ENCODE data around the gene ICOS. TPM values are rescaled to one million over a fixed set of nuclear protein-coding genes. Genes with fewer than 3 reads are reported as not detected.
"Not testable (repeated sequence)": the region's sequence is repeated elsewhere in the genome, so short reads cannot be mapped to it uniquely, and the experiment has no call there.

ICOS gene
- total RNA-seq, 2 experiments from 2014 or later, result 61.8 to 63.0 TPM

DNA sequence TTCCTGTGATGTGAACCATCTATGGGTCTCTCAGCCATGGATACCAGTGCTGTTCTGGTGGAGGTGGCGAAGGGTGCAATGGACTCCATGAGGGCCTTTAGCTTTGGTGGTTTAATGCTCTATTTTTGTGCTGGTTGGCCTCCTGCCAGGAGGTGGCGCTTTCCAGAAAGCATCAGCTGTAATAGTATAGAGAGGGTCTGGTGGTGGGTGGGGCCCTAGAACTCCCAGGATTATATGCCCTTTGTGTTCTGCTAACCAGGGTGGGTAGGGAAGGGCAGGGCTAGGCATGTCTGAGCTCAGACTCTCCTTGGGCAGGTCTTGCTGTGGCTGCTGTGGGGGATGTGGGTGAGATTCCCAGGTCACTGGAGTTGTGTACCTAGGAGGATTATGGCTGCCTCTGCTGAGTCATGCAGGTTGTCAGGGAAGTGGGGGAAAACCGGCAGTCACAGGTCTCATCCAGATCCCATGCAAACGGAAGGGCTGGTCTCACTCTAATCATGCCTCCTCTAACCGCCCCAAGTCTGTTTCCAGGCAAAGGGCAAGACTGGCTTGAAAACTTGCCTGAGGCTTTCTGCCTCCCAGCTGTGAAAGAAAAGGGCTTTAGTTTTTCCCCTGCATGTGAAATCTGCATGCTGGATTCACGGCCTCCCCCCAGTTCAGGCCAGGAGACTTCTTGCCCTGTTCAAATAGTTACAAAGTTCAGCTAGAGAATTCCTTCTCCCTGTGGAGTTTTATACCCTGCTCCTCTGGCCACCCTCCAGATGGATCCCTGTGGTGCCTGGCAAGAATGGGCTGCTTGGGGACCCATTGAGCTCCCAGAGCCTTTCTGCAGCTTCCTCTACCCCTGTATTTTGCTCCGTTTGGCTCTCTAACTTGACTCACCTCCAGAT lies 7.2 kb downstream of the ICOS start:
- H3K4me3 Mint-ChIP-seq, result peak overlapping the region; percentile 62
- peaks cover 87% of the 10 kb centered on the region for H3K4me1 Mint-ChIP-seq

DNA sequence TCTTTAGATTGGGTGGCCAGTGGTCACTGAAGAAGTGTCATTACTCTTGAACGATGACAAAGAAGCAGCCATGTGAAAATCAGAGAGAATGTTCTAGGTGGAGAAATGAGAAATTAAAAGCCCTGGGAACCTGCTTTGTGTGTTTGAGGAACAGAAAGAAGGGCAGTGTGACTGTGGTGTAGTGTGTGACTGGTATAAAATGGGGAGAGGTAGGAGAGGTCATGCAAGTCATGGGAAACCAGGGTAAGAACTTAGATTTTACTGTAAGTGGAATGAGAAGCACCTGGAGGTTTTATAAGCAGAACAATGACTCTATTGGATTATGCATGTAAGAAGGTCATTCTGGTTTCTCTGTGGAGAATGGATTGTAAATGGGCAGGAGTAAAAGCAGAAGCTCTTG lies 12.2 kb downstream of the ICOS start:
- Mint-ChIP-seq H3K27ac (peak overlapping the region; percentile 70), H3K4me1 (peaks cover 91% of the 10 kb centered on the region), H3K36me3 (ENCODE audit: low read depth) (peaks cover 63% of the 10 kb centered on the region), H3K27me3 (no peaks in the 10 kb centered on the region), H3K4me3 (peak overlapping the region; percentile 8), H3K9me3 (no peaks in the 10 kb centered on the region)
- DNase-seq, result no peak
- ChIA-PET CTCF (interaction anchor here (0.8 to 1.8 kb wide), 3 partner anchors 10 to 75 kb away, joined by 3 to 6 read pairs (median 6); no protein-coding TSS in a partner anchor), POLR2A (interaction anchor here (0.7 to 9.6 kb wide), 10 partner anchors 12 to 88 kb away, joined by 3 to 131 read pairs (median 4); partner anchors contain the start of gene ICOS)

More for the DNA sequence above, 7.2 kb downstream of the ICOS start:
- DNase-seq, result peak; percentile 33
- ChIA-PET POLR2A (interaction anchor here (1.2 to 9.6 kb wide), 7 partner anchors 7 to 76 kb away, joined by 3 to 131 read pairs (median 7); partner anchors contain the start of genes CTLA4 and ICOS), CTCF (interaction anchor here (0.8 to 2.5 kb wide), 10 partner anchors 9 to 128 kb away, joined by 3 to 15 read pairs (median 3); no protein-coding TSS in a partner anchor)
- peak overlapping the region; percentile 68 for H3K27ac Mint-ChIP-seq
- H3K9me3 Mint-ChIP-seq, H3K27me3 Mint-ChIP-seq: not testable (repeated sequence)
- H3K36me3 Mint-ChIP-seq (ENCODE audit: low read depth), result peaks cover 86% of the 10 kb centered on the region

DNA sequence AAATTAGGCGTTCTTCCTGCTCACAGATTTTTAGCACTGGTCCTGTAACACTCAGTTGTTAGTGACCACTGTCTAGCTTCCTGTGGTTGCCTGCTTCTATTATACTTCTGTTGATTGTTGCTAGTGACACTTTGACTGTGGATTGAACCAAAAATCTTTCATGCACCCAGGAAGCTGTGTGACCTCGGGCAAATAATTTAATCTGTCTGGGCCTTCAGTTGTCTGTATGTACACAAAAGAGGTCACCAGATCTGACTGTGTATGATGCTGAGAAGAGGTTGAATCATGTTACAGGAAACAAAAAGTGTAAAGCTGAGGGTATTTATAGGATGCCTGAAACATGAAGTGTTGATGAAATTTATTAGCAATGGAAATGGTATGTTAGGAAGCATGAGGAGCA lies 12.7 kb downstream of the ICOS start:
- POLR2A ChIA-PET, result interaction anchor here (0.7 to 9.6 kb wide), 11 partner anchors 13 to 89 kb away, joined by 3 to 131 read pairs (median 3); partner anchors contain the start of gene ICOS
- CTCF ChIA-PET, result interaction anchor here (0.8 to 1.8 kb wide), 3 partner anchors 11 to 76 kb away, joined by 3 to 6 read pairs (median 6); no protein-coding TSS in a partner anchor

DNA sequence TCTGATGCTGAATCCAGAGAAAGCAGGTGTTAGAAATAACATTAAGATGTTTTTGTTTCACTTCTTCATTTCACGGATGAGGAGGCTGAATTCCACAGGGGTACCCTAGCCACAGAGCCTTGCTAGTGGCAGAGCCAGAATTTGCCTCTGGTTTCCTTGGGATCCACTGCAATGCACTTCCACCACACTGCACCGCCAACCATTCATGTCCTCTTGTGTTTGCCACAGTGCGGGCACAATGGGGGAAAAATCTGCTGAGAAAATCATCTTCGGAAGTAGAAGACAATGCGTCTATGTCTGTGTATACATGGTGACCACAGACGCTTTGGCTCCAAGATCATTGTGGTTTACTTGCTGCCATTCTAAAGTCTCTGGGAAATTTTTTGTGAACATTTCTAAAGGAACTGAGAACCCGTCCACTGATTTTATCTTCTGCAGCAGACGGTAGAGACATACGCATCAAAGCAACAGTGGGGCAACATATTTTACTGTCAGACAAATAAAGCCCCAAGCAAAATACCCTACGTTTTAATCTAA lies 14.9 kb downstream of the ICOS start:
- Mint-ChIP-seq H3K4me1 (peaks cover 81% of the 10 kb centered on the region), H3K4me3 (peak overlapping the region; percentile 73), H3K36me3 (ENCODE audit: low read depth) (peaks cover 59% of the 10 kb centered on the region), H3K9me3 (no peaks in the 10 kb centered on the region), H3K27me3 (no peaks in the 10 kb centered on the region), H3K27ac (peak overlapping the region; percentile 63)
- peak; percentile 46 for DNase-seq
- POLR2A ChIA-PET, result interaction anchor here (0.7 to 9.6 kb wide), 9 partner anchors 8 to 82 kb away, joined by 3 to 131 read pairs (median 5); partner anchors contain the start of gene ICOS
- CTCF ChIA-PET, result interaction anchor here (1.0 to 1.1 kb wide), 2 partner anchors 55 to 155 kb away, joined by 3 to 4 read pairs; no protein-coding TSS in a partner anchor

More for the DNA sequence above, 12.7 kb downstream of the ICOS start:
- DNase-seq, result peak; percentile 33
- Mint-ChIP-seq H3K27ac (peak overlapping the region; percentile 70), H3K27me3 (no peaks in the 10 kb centered on the region), H3K36me3 (ENCODE audit: low read depth) (peaks cover 60% of the 10 kb centered on the region), H3K4me3 (peak overlapping the region; percentile 40), H3K9me3 (no peaks in the 10 kb centered on the region), H3K4me1 (peaks cover 87% of the 10 kb centered on the region)

DNA sequence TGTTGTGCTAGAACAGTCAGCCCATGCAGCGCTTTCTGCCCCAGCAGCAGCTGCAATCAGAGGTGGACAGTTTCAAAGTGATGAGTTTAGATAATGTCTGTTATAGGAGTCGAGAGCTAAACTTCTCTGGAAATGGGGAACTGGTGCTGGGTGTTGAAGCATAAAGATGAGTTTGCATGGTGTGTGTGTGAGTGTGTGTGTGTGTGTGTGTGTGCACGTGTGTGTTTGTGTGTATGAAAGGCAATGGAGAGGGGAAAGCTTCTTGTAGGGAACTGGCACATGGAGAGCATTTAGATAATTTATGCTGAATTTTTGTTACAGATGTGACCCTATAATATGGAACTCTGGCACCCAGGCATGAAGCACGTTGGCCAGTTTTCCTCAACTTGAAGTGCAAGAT lies 22.7 kb downstream of the ICOS start:
- H3K4me3 Mint-ChIP-seq, result no peak overlapping the region
- no peaks in the 10 kb centered on the region for H3K27me3 Mint-ChIP-seq
- peaks cover 28% of the 10 kb centered on the region for H3K4me1 Mint-ChIP-seq
- H3K9me3 Mint-ChIP-seq, result no peaks in the 10 kb centered on the region
- H3K27ac Mint-ChIP-seq, result peak overlapping the region; percentile 27
- no peak for DNase-seq
- H3K36me3 Mint-ChIP-seq (ENCODE audit: low read depth), result peaks cover 74% of the 10 kb centered on the region
- CTCF ChIA-PET, result interaction anchor here (1.1 to 1.3 kb wide), 2 partner anchors 92 to 218 kb away, joined by 3 to 4 read pairs; no protein-coding TSS in a partner anchor
- POLR2A ChIA-PET, result interaction anchor here (0.8 to 1.5 kb wide), 7 partner anchors 8 to 65 kb away, joined by 3 to 5 read pairs (median 3); no protein-coding TSS in a partner anchor

DNA sequence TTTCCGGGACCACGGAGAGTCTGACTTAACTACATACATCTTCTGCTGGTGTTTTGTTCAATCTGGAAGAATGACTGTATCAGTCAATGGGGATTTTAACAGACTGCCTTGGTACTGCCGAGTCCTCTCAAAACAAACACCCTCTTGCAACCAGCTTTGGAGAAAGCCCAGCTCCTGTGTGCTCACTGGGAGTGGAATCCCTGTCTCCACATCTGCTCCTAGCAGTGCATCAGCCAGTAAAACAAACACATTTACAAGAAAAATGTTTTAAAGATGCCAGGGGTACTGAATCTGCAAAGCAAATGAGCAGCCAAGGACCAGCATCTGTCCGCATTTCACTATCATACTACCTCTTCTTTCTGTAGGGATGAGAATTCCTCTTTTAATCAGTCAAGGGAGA lies 23.1 kb downstream of the ICOS start:
- no peaks in the 10 kb centered on the region for H3K9me3 Mint-ChIP-seq
- CTCF ChIA-PET, result interaction anchor here (1.3 kb wide), 1 partner anchor 218 kb away, joined by 4 read pairs; no protein-coding TSS in a partner anchor
- no peak for DNase-seq
- H3K4me1 Mint-ChIP-seq, result peaks cover 25% of the 10 kb centered on the region
- POLR2A ChIA-PET, result interaction anchor here (1.0 to 1.5 kb wide), 6 partner anchors 8 to 40 kb away, joined by 3 to 5 read pairs (median 3); no protein-coding TSS in a partner anchor
- no peaks in the 10 kb centered on the region for H3K27me3 Mint-ChIP-seq
- H3K4me3 Mint-ChIP-seq, result no peak overlapping the region
- peaks cover 70% of the 10 kb centered on the region for H3K36me3 Mint-ChIP-seq (ENCODE audit: low read depth)
- H3K27ac Mint-ChIP-seq, result no peak overlapping the region

DNA sequence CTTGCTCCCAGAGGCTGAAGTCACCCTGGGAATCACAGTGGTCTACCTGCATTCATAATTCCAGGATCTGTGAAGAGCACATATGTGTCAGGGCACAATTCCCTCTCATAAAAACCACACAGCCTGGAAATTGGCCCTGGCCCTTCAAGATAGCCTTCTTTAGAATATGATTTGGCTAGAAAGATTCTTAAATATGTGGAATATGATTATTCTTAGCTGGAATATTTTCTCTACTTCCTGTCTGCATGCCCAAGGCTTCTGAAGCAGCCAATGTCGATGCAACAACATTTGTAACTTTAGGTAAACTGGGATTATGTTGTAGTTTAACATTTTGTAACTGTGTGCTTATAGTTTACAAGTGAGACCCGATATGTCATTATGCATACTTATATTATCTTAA lies 24.2 kb downstream of the ICOS start:
- ChIA-PET POLR2A (no interaction called here), CTCF (no interaction called here)
- no peak for DNase-seq
- Mint-ChIP-seq H3K36me3 (ENCODE audit: low read depth) (peaks cover 59% of the 10 kb centered on the region), H3K27me3 (no peaks in the 10 kb centered on the region), H3K4me3 (no peak overlapping the region), H3K4me1 (peaks cover 14% of the 10 kb centered on the region), H3K9me3 (no peaks in the 10 kb centered on the region), H3K27ac (no peak overlapping the region)

DNA sequence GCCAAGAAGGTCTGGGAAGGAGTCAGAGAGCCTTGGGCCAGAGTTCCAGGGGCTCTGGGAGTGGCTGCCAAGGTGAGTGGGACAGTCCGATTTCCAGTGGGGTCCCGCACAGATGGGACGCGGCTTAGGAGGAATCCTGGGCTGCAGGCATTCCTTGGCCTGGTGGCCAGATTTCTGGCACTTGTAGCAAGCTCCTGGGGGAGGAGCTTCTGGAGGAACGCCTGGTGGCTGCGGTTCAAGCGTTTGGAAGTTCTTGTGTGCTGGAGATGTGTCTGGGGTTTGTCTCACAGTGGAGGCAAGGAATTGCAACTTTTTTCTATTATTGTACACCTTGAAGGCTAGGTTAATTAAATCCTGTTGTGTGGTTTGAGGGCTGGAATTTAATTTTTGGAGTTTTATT lies 28.6 kb downstream of the ICOS start:
- H3K36me3 Mint-ChIP-seq (ENCODE audit: low read depth), result peaks cover 18% of the 10 kb centered on the region
- POLR2A ChIA-PET, H3K27me3 Mint-ChIP-seq, H3K4me3 Mint-ChIP-seq, DNase-seq, CTCF ChIA-PET, H3K9me3 Mint-ChIP-seq, H3K27ac Mint-ChIP-seq, H3K4me1 Mint-ChIP-seq: not testable (repeated sequence)

DNA sequence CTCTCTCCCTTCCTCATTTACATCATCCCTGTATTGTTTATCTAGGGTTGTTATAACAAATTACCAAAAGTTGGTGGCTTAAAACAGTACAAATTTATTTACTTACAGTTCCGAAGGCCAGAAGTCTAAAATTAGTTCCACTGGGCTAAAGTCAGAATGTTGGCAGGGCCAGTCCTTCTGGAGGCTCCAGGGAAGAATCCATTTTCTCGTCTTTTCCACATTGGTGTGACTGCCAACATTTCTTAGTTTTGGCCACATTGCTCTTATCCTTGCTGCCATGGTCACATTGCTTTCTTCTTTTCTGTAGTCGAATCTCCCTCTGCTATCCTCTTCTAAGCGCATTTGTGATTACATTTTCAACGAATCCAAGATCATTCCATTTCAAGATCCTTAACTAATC lies 34.7 kb downstream of the ICOS start:
- ChIA-PET POLR2A (no interaction called here), CTCF (interaction anchor here (0.6 kb wide), 1 partner anchor 939 kb away, joined by 3 read pairs; no protein-coding TSS in a partner anchor)
- no peak overlapping the region for H3K4me3 Mint-ChIP-seq
- no peak for DNase-seq
- peaks cover 4% of the 10 kb centered on the region for H3K27me3 Mint-ChIP-seq
- H3K9me3 Mint-ChIP-seq, result no peaks in the 10 kb centered on the region
- no peak overlapping the region for H3K27ac Mint-ChIP-seq
- no peaks in the 10 kb centered on the region for H3K36me3 Mint-ChIP-seq (ENCODE audit: low read depth)
- peaks cover 15% of the 10 kb centered on the region for H3K4me1 Mint-ChIP-seq

DNA sequence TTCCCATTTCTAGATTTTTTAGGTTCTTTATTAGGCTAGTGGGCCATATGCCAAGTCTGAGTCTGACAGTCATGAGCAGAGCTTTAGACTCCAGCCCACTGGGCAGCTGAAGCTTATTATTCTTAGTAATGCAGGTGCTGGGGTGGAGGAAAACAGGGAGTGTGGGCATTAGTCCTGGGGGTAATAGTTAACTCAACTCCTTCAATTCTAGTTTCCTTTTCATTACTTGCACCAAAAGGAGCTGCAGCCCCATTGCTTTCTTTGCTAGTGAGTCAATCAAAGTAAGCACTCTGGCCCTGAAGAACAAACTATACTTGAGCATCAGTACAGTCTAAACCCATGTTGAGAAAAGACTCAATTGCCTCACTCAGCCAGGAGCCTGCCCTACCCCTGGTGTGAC lies 35.5 kb downstream of the ICOS start:
- Mint-ChIP-seq H3K27ac (no peak overlapping the region), H3K4me3 (no peak overlapping the region), H3K4me1 (peaks cover 15% of the 10 kb centered on the region), H3K27me3 (peaks cover 4% of the 10 kb centered on the region), H3K9me3 (no peaks in the 10 kb centered on the region), H3K36me3 (ENCODE audit: low read depth) (no peaks in the 10 kb centered on the region)
- DNase-seq, result no peak
- ChIA-PET POLR2A (no interaction called here), CTCF (no interaction called here)

DNA sequence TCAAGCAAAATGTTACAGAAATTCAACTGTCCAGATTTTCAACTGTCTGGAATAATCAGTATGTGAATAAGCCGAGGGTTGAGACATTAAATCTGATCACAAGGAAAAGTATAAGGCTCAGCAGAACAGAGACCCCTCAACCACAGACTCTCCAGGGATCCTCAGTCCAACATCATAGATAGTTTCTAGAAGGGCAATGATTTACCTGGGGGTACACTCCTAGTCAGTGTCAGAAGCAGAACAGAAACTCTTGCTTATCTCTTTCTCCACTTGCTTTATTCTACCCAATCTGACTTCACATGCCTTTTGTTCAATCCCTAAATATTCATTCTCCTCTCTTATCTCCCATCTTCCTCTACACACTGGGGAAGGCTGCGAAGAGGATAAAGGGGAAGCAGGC lies 36.4 kb downstream of the ICOS start:
- Mint-ChIP-seq H3K9me3 (no peaks in the 10 kb centered on the region), H3K4me3 (no peak overlapping the region), H3K36me3 (ENCODE audit: low read depth) (no peaks in the 10 kb centered on the region), H3K27ac (no peak overlapping the region), H3K27me3 (peaks cover 4% of the 10 kb centered on the region), H3K4me1 (peaks cover 15% of the 10 kb centered on the region)
- ChIA-PET POLR2A (interaction anchor here (1.0 kb wide), 1 partner anchor 15 kb away, joined by 3 read pairs; no protein-coding TSS in a partner anchor), CTCF (no interaction called here)
- DNase-seq, result no peak

DNA sequence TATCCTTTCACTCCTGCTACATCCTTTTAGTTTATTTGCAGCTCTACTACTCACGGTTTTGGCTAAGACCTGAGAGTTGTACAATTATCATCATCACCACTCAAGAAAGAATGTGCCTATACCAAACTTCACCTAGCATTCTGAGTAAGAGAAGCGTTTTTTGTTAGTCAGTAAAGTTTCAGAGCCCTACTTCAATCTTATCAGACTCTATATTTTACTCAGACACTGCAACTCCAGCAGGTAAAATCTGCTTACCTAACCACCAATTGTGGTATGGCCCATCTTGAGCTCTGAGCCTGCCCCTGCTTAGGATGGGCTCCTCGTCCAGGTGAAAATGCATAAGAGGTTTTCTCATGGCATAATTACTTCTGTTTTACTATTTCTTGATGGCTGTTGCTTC lies 37.1 kb downstream of the ICOS start:
- ChIA-PET CTCF (no interaction called here), POLR2A (interaction anchor here (1.0 kb wide), 1 partner anchor 15 kb away, joined by 3 read pairs; no protein-coding TSS in a partner anchor)
- Mint-ChIP-seq H3K27me3 (peaks cover 4% of the 10 kb centered on the region), H3K36me3 (ENCODE audit: low read depth) (no peaks in the 10 kb centered on the region), H3K9me3 (peaks cover 3% of the 10 kb centered on the region), H3K27ac (no peak overlapping the region), H3K4me3 (no peak overlapping the region), H3K4me1 (peaks cover 15% of the 10 kb centered on the region)
- no peak for DNase-seq

DNA sequence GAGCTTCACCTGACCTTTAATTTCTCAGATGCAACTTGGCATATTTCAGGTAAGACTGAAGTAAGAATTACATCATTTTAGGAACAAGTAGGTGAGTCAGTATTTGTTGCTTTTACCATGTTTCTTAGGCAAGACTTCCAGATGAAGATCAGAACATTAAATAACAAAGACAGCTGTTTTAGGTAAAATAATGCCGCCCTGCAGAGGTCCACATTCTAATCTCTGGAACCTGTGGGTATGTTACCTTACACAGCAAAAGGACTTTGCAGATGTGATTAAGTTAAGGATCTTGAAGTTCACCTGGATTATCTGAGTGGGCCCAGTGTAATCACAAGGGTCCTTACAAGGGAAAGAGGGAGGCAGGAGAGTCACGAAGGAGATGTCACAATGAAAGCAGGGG lies 39.3 kb downstream of the ICOS start:
- no peak overlapping the region for H3K4me3 Mint-ChIP-seq
- H3K9me3 Mint-ChIP-seq, result peaks cover 3% of the 10 kb centered on the region
- POLR2A ChIA-PET, result no interaction called here
- H3K27me3 Mint-ChIP-seq, result peaks cover 4% of the 10 kb centered on the region
- no peak for DNase-seq
- H3K4me1 Mint-ChIP-seq, result peaks cover 15% of the 10 kb centered on the region
- no peaks in the 10 kb centered on the region for H3K36me3 Mint-ChIP-seq (ENCODE audit: low read depth)
- no peak overlapping the region for H3K27ac Mint-ChIP-seq
- CTCF ChIA-PET, result interaction anchor here (1.9 kb wide), 1 partner anchor 12 kb away, joined by 7 read pairs; no protein-coding TSS in a partner anchor

All from activated CD4-positive, alpha-beta memory T cell treated with anti-CD3 and anti-CD28 coated beads, Interleukin-2, amount 10 ng/mL, durations not matched to agents 7 days and 5 days (primary cell).